ENCODE data around the gene RAB5IF. TPM values are rescaled to one million over a fixed set of nuclear protein-coding genes. Genes with fewer than 3 reads are reported as not detected.
A peak's percentile ranks its signal among the peaks of the same experiment; 100 is the strongest.

The RAB5IF gene
- total and polyA plus RNA-seq, 2 of the 8 experiments (the other 6 are each of a cell fraction or from before 2014, with no cell fraction given): 95.5 to 148 TPM

DNA sequence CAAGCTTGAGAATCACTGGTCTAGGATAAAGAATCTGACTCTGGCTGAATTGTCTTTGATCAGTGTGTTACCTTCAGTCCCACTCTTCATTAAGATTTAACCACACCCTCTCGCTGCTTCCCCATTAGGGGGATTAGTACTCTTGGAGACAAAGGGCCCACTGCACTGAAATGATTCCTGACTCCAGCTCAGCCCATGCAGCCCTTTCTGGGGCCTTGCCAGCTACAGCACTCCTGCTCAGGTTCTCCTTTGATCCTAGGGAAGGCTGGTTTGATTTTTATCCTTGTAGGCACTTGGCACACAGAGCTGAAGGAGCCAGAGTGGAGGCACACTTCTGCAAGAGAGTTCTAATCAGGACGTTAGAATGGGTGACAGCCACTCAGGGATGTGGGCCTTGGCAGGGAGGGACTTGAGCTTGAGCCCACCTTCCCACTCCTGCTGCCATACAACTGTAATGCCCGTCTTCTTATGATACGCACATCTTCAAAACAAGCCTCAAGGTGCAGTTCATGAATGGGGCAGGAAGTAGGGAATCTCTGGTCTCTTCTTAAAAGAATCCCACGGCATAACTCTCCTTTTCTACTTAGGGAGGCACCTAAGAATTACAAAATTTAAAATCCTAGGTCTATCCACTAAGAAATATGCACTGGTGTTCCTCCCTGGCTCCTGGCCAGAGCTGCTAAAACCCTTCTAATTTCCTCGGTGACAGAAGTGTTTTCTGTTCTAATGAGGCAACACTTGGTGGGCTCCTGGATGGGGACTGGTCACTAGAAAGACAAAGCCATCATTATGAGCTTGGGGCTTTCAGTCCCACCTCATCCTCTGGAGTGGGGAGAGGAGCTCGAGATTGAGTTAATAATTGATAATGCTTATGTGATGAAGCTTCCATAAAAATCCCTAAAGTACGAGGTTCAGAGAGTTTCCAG, 41.9 kb downstream of the RAB5IF start:
- POLR2A ChIA-PET (ENCODE audit: partially characterized antibody): interaction anchor here (1.2 kb wide), 1 partner anchor 30 kb away, joined by 3 read pairs; no protein-coding TSS in a partner anchor
- H2AK5ac ChIP-seq (ENCODE audit: low read depth, low read length): peak overlapping the region; percentile 39; the same call in 1 of the 2 replicates
- no peak overlapping the region; the same call in 1 of the 2 replicates for H4K8ac ChIP-seq (ENCODE audit: extremely low read depth, insufficient read depth, low read length)
- no peak overlapping the region for H3K27ac ChIP-seq (ENCODE audit: low read depth, low read length)
- no peaks in the 10 kb centered on the region for H3K27me3 ChIP-seq (replicated peaks in 1 of 4; ENCODE audit: control insufficient read depth in 3 of 4, extremely low read depth in 1 of 4, insufficient read depth in 3 of 4, low read length in 3 of 4)
- TF ChIP-seq, protein P1, sequence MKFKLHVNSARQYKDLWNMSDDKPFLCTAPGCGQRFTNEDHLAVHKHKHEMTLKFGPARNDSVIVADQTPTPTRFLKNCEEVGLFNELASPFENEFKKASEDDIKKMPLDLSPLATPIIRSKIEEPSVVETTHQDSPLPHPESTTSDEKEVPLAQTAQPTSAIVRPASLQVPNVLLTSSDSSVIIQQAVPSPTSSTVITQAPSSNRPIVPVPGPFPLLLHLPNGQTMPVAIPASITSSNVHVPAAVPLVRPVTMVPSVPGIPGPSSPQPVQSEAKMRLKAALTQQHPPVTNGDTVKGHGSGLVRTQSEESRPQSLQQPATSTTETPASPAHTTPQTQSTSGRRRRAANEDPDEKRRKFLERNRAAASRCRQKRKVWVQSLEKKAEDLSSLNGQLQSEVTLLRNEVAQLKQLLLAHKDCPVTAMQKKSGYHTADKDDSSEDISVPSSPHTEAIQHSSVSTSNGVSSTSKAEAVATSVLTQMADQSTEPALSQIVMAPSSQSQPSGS (IDR thresholded peaks at IDR 0.05; ENCODE audit: low read length): no peak
- TF ChIP-seq EP300 (IDR thresholded peaks at IDR 0.05; ENCODE audit: borderline replicate concordance in 1 of 2, low read depth in 2 of 2, low read length in 2 of 2): no peak
- no peak for TF ChIP-seq GTF2F1 (IDR thresholded peaks at IDR 0.05; ENCODE audit: borderline replicate concordance, low read depth, low read length)
- TF ChIP-seq SP1 (IDR thresholded peaks at IDR 0.05; ENCODE audit: low read depth, low read length): no peak
- FAIRE-seq: no peak
- H3K4me1 ChIP-seq (replicated peaks in 1 of 4; ENCODE audit: control insufficient read depth in 3 of 4, insufficient read depth in 4 of 4, low read length in 3 of 4): peaks cover 1 to 13% (median 6%) of the 10 kb centered on the region in 4 experiments; a peak in 4 of 7 replicates
- DNase-seq (ENCODE audit: low read depth in 1 of 2, low spot score in 2 of 2): no peak
- H3K56ac ChIP-seq (replicated peaks; ENCODE audit: insufficient read length, low read depth, low read length): no peak overlapping the region
- peak overlapping the region; percentile 32; the same call in 1 of the 2 replicates for H3K18ac ChIP-seq (ENCODE audit: extremely low read depth, low read length)
- peak overlapping the region; percentile 75; the same call in 1 of the 2 replicates for H2BK5ac ChIP-seq (ENCODE audit: low read depth, low read length)
- H3K9me3 ChIP-seq (ENCODE audit: insufficient read depth in 2 of 2, low read depth in 1 of 2, low read length in 1 of 2): no peaks in the 10 kb centered on the region
- no peak overlapping the region for H2BK12ac ChIP-seq (ENCODE audit: low read depth, low read length)
- CTCF ChIA-PET (ENCODE audit: partially characterized antibody): interaction anchor here (0.6 to 4.1 kb wide), 4 partner anchors 16 to 84 kb away, joined by 3 to 27 read pairs (median 4); no protein-coding TSS in a partner anchor
- no peak overlapping the region for H3K4me2 ChIP-seq (ENCODE audit: insufficient read depth in 1 of 2, low read depth in 2 of 2, low read length in 2 of 2)
- H3K23ac ChIP-seq (ENCODE audit: insufficient read length): no peak overlapping the region
- no peaks in the 10 kb centered on the region for H3K23me2 ChIP-seq (ENCODE audit: low read depth, low read length)
- no peaks in the 10 kb centered on the region for H3K79me2 ChIP-seq (ENCODE audit: control insufficient read depth in 1 of 2, insufficient read depth in 2 of 2, low read length in 2 of 2)
- H2BK120ac ChIP-seq (replicated peaks; ENCODE audit: low read depth, low read length): no peak overlapping the region
- H3K36me3 ChIP-seq (ENCODE audit: control insufficient read depth in 2 of 4, insufficient read depth in 4 of 4, low read length in 3 of 4): no peaks in the 10 kb centered on the region
- 91% methylated on average over 8 of the region's 8 CpGs; no CpG with 5 or more reads in 1 of the 2 experiments for WGBS, 2 experiments (ENCODE audit: extremely low coverage in 1 of 2, insufficient coverage in 1 of 2, insufficient read length in 1 of 2, insufficient replicate concordance in 2 of 2, low coverage in 1 of 2, low lambda C conversion rate in 2 of 2, missing lambda C conversion rate in 1 of 2)
- H2AFZ ChIP-seq (ENCODE audit: low read length): no peak overlapping the region
- no peak overlapping the region for H4K5ac ChIP-seq (ENCODE audit: insufficient read length, low read depth, low read length)
- H2BK20ac ChIP-seq (ENCODE audit: low read length): no peak overlapping the region
- H2BK15ac ChIP-seq (ENCODE audit: low read length): no peak overlapping the region
- peak overlapping the region in 1 of 4 experiments; percentile 10; a peak in 1 of 7 replicates for H3K9ac ChIP-seq (replicated peaks in 1 of 4; ENCODE audit: extremely low read depth in 1 of 4, low read depth in 3 of 4, low read length in 3 of 4)
- no peaks in the 10 kb centered on the region for H3K79me1 ChIP-seq (ENCODE audit: low read depth, low read length)
- no peak overlapping the region for H3K14ac ChIP-seq (ENCODE audit: insufficient read length)
- no peak overlapping the region for H3K4ac ChIP-seq (replicated peaks; ENCODE audit: insufficient read length, low read depth, low read length)
- no peak overlapping the region for H4K91ac ChIP-seq (replicated peaks; ENCODE audit: insufficient read length, low read length)
- no peaks in the 10 kb centered on the region for H4K20me1 ChIP-seq (replicated peaks in 1 of 2; ENCODE audit: control insufficient read depth in 1 of 2, insufficient read depth in 2 of 2, low read length in 2 of 2)
- no peak overlapping the region for H3K4me3 ChIP-seq (ENCODE audit: extremely low read depth in 1 of 4, insufficient read depth in 2 of 4, low read depth in 3 of 4, low read length in 4 of 4)
